B cell (primary cell): Measurements from ENCODE around the gene ACIN1. TPM values are rescaled to one million over a fixed set of nuclear protein-coding genes. Genes with fewer than 3 reads are reported as not detected.

Experiments
- ATAC-seq: fragments of 200-7000 bp; cut with Tn5 transposase; one replicate; pipeline ENCODE4 v1.10.0; 2021; ENCODE audit warnings: low read depth, mild to moderate bottlenecking, moderate number of reproducible peaks, moderate library complexity
- CTCF ChIA-PET: fragments of 350-600 bp; sonication (Branson Sonifier 250); formaldehyde crosslinking; loops from one replicate; lab custom pipeline; 2021; ENCODE audit warnings: antibody characterized with exemption, inconsistent platforms; lab: Charles Lee
- POLR2A ChIA-PET: fragments of 350-600 bp; sonication (Branson Sonifier 250); formaldehyde crosslinking; loops from one replicate; lab custom pipeline; 2021; ENCODE audit warnings: antibody characterized with exemption; lab: Charles Lee
- DNase-seq: peaks from one replicate; pipeline ENCODE4 v3.0.0; 2013
- H2AFZ ChIP-seq: 2 replicates; pipeline ENCODE4 v1.6.1; 2012; ENCODE audit warnings: mild to moderate bottlenecking, low read depth, low read length; ENCODE audit not compliant: insufficient read depth, poor library complexity, severe bottlenecking
- H3K27ac ChIP-seq, 2 donors: 1 replicate in 1 of 2; 2 replicates in 1 of 2; pipeline ENCODE4 v1.5.1; 2012 to 2013; ENCODE audit warnings: low read length in 2 of 2, mild to moderate bottlenecking in 2 of 2, moderate library complexity in 1 of 2
- H3K27me3 ChIP-seq, 4 experiments: fragments of 200-600 bp in 1 of 4; sonication (generic) in 1 of 4; replicated peaks in 1 of 4; 1 replicate in 2 of 4; 2 replicates in 2 of 4; pipeline versions ENCODE4 v1.6.1 to v1.7.0; 2013 to 2016; ENCODE audit warnings: low read length in 3 of 4, mild to moderate bottlenecking in 2 of 4, mixed read lengths in 1 of 4, moderate library complexity in 1 of 4; ENCODE audit not compliant: insufficient read depth in 4 of 4, control insufficient read depth in 3 of 4; ENCODE audit errors: control extremely low read depth in 1 of 4
- H3K36me3 ChIP-seq, 2 experiments: replicated peaks in 1 of 2; 1 replicate in 1 of 2; 2 replicates in 1 of 2; pipeline versions ENCODE4 v1.6.1 to v1.7.1; 2013; ENCODE audit warnings: low read length in 1 of 2; ENCODE audit not compliant: insufficient read depth in 2 of 2, control insufficient read depth in 1 of 2; ENCODE audit errors: control extremely low read depth in 1 of 2, extremely low read depth in 1 of 2
- H3K4me1 ChIP-seq, 2 donors: fragments of 200-600 bp in 1 of 2; sonication (generic) in 1 of 2; 1 replicate in 1 of 2; 2 replicates in 1 of 2; pipeline versions ENCODE4 v1.5.1 to v1.6.1; 2013 to 2017; ENCODE audit warnings: low read length in 2 of 2; ENCODE audit not compliant: control insufficient read depth in 2 of 2, insufficient read depth in 2 of 2
- H3K4me2 ChIP-seq: replicated peaks from 2 replicates; pipeline ENCODE3; 2012; ENCODE audit warnings: mild to moderate bottlenecking, low read depth, low read length; ENCODE audit not compliant: poor library complexity, severe bottlenecking
- H3K4me3 ChIP-seq, 5 experiments: fragments of 200-600 bp in 1 of 5; sonication (generic) in 1 of 5; 1 replicate in 3 of 5; 2 replicates in 2 of 5; pipeline versions ENCODE4 v1.5.1 to v1.7.0; 2011 to 2016; ENCODE audit warnings: low read length in 4 of 5, mild to moderate bottlenecking in 4 of 5, low read depth in 2 of 5, control low read depth in 1 of 5, moderate library complexity in 1 of 5; ENCODE audit not compliant: insufficient read depth in 1 of 5; ENCODE audit errors: control extremely low read depth in 1 of 5, extremely low read depth in 1 of 5
- H3K79me2 ChIP-seq: fragments of 200-600 bp; sonication (generic); one replicate; pipeline ENCODE4 v1.6.0; 2016; ENCODE audit warnings: low read length; ENCODE audit not compliant: control insufficient read depth, insufficient read depth
- H3K9ac ChIP-seq: fragments of 200-600 bp; sonication (generic); 2 replicates; pipeline ENCODE4 v1.6.1; 2017; ENCODE audit warnings: mild to moderate bottlenecking, low read length, moderate library complexity
- H3K9me3 ChIP-seq, 3 donors: one replicate each; pipeline versions ENCODE4 v1.6.1 to v1.7.1; 2013; ENCODE audit warnings: low read length in 2 of 3; ENCODE audit not compliant: control insufficient read depth in 2 of 3, insufficient read depth in 1 of 3; ENCODE audit errors: control extremely low read depth in 1 of 3
- H4K20me1 ChIP-seq: 2 replicates; pipeline ENCODE4 v1.6.0; 2012; ENCODE audit warnings: mild to moderate bottlenecking, low read length; ENCODE audit not compliant: insufficient read depth, control insufficient read depth, poor library complexity, severe bottlenecking
- H3K27ac Mint-ChIP-seq: one replicate; pipeline ENCODE4 v1.8.0; 2021; ENCODE audit warnings: mixed read lengths
- H3K27me3 Mint-ChIP-seq: one replicate; pipeline ENCODE4 v1.8.0; 2021; ENCODE audit warnings: mixed read lengths
- H3K4me1 Mint-ChIP-seq: one replicate; pipeline ENCODE4 v1.8.0; 2021; ENCODE audit warnings: mixed read lengths
- H3K4me3 Mint-ChIP-seq: one replicate; pipeline ENCODE4 v1.8.0; 2021; ENCODE audit warnings: mixed read lengths
- H3K9me3 Mint-ChIP-seq: one replicate; pipeline ENCODE4 v1.8.0; 2022; ENCODE audit warnings: mixed read lengths; ENCODE audit not compliant: insufficient read depth
- EZH2 ChIP-seq: IDR thresholded peaks from 2 replicates; pipeline ENCODE4 v1.6.1; 2012; ENCODE audit warnings: borderline replicate concordance, low read depth, mild to moderate bottlenecking, moderate library complexity, low read length; ENCODE audit not compliant: insufficient read depth, poor library complexity, severe bottlenecking
- WGBS: methylation state at CpG from one replicate; pipeline ENCODE4 v1.1.5; 2013; ENCODE audit warnings: missing lambda C conversion rate; ENCODE audit not compliant: insufficient coverage; 5-methylcytosine and 5-hydroxymethylcytosine counted together
- intact Hi-C: fragments of 100-400 bp; cut with micrococcal nuclease; formaldehyde crosslinking; loops from one replicate; pipeline ENCODE4 v1.10.0; 2022
- polyA plus RNA-seq: library from polyadenylated mRNA; depleted of rRNA; stranded (reverse); fragments of >200 nt; gene quantifications from 2 replicates; pipeline ENCODE4 v1.2.3, GENCODE V29; 2012
- total RNA-seq, 2 donors: library from RNA; stranded (reverse); fragments of 120-200 nt in 1 of 2; gene quantifications; 1 replicate in 1 of 2; 2 replicates in 1 of 2; pipeline versions ENCODE4 v1.2.3 to v1.2.4, GENCODE V29; 2013 to 2022
- TF ChIP-seq, protein P1 (sequence below): fragments of 200-600 bp; IDR thresholded peaks from one replicate; pipeline ENCODE4 v1.8.0; 2022; ENCODE audit warnings: antibody characterized with exemption, mild to moderate bottlenecking

The ACIN1 gene
- total and polyA plus RNA-seq, 2 donors (not counting 1 experiment from before 2014, with no cell fraction given), result 178 to 359 TPM

- CTCF ChIA-PET, result interaction anchor here (0.8 to 3.7 kb wide), 5 partner anchors 16 to 107 kb away, joined by 3 to 29 read pairs (median 3); no protein-coding TSS in a partner anchor
- Histone ChIP-seq H3K4me3 (no peak overlapping the region), H3K4me2 (peak overlapping the region; percentile 85), H3K27me3 (no peaks in the 10 kb centered on the region), H3K9ac (peak overlapping the region; percentile 83), H3K9me3 (no peaks in the 10 kb centered on the region), H3K79me2 (peaks cover 93% of the 10 kb centered on the region), H3K27ac (no peak overlapping the region), H3K4me1 (peaks cover 20 to 24% of the 10 kb centered on the region in 2 donors), H4K20me1 (peaks cover 57% of the 10 kb centered on the region), H3K36me3 (peaks cover 8 to 57% of the 10 kb centered on the region in 2 experiments), H2AFZ (no peak overlapping the region)
- H3K27ac Mint-ChIP-seq, result peak overlapping the region; percentile 2
- ATAC-seq (no peak), DNase-seq (no peak)
- peaks cover 33% of the 10 kb centered on the region for H3K4me1 Mint-ChIP-seq
- TF ChIP-seq, protein P1, sequence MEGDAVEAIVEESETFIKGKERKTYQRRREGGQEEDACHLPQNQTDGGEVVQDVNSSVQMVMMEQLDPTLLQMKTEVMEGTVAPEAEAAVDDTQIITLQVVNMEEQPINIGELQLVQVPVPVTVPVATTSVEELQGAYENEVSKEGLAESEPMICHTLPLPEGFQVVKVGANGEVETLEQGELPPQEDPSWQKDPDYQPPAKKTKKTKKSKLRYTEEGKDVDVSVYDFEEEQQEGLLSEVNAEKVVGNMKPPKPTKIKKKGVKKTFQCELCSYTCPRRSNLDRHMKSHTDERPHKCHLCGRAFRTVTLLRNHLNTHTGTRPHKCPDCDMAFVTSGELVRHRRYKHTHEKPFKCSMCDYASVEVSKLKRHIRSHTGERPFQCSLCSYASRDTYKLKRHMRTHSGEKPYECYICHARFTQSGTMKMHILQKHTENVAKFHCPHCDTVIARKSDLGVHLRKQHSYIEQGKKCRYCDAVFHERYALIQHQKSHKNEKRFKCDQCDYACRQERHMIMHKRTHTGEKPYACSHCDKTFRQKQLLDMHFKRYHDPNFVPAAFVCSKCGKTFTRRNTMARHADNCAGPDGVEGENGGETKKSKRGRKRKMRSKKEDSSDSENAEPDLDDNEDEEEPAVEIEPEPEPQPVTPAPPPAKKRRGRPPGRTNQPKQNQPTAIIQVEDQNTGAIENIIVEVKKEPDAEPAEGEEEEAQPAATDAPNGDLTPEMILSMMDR, result no peak
- intact Hi-C loops, result loop anchor here (5.0 to 10.0 kb wide), 5 partner anchors 36 to 1828 kb away; partner anchors contain the start of genes CDH24, EMC9, HNRNPC and PSME2
- 100% methylated on average over 1 of the region's 2 CpGs for WGBS
- POLR2A ChIA-PET, result no interaction called here
- H3K27me3 Mint-ChIP-seq, result no peaks in the 10 kb centered on the region
- H3K9me3 Mint-ChIP-seq, result no peaks in the 10 kb centered on the region
- H3K4me3 Mint-ChIP-seq, result peak overlapping the region; percentile 59
Observed at GRCh38 chr14:23093104-23093503, 1.8 kb downstream of the ACIN1 start.

GRCh38 chr14:23091294-23092225, 3.4 kb downstream of the ACIN1 start:
- Histone ChIP-seq H3K4me2 (no peak overlapping the region), H3K27ac (no peak overlapping the region), H3K9me3 (no peaks in the 10 kb centered on the region), H3K4me1 (peaks cover 14 to 17% of the 10 kb centered on the region in 2 donors), H3K79me2 (peaks cover 77% of the 10 kb centered on the region), H4K20me1 (peaks cover 52% of the 10 kb centered on the region), H3K36me3 (peaks cover 9 to 65% of the 10 kb centered on the region in 2 experiments), H2AFZ (no peak overlapping the region), H3K27me3 (no peaks in the 10 kb centered on the region), H3K4me3 (no peak overlapping the region), H3K9ac (no peak overlapping the region)
- DNase-seq, result no peak
- TF ChIP-seq, protein P1, result no peak
- no peak for TF ChIP-seq EZH2
- no peak overlapping the region for H3K27ac Mint-ChIP-seq
- intact Hi-C loops, result loop anchor here (5.0 to 10.0 kb wide), 5 partner anchors 34 to 1827 kb away; partner anchors contain the start of genes CDH24, EMC9, HNRNPC and PSME2
- no peaks in the 10 kb centered on the region for H3K27me3 Mint-ChIP-seq
- ATAC-seq, result no peak
- POLR2A ChIA-PET, result interaction anchor here (0.7 kb wide), 2 partner anchors 370 to 530 kb away, joined by 4 to 8 read pairs; no protein-coding TSS in a partner anchor
- CTCF ChIA-PET, result interaction anchor here (0.8 to 3.7 kb wide), 8 partner anchors 9 to 106 kb away, joined by 3 to 29 read pairs (median 4); no protein-coding TSS in a partner anchor
- H3K9me3 Mint-ChIP-seq, result no peaks in the 10 kb centered on the region
- no peak overlapping the region for H3K4me3 Mint-ChIP-seq
- 100% methylated on average over 3 of the region's 12 CpGs for WGBS
- peaks cover 20% of the 10 kb centered on the region for H3K4me1 Mint-ChIP-seq
